DND-41 (cell line): Measurements from ENCODE around the gene RIMS1.

Experiments used
- EZH2 ChIP-seq: IDR thresholded peaks from 3 replicates; pipeline ENCODE4 v1.6.1; 2012; ENCODE audit warnings: borderline replicate concordance, low read depth, mild to moderate bottlenecking, moderate library complexity, low read length, inconsistent platforms; ENCODE audit not compliant: severe bottlenecking
- TF ChIP-seq, protein P1 (sequence below): IDR thresholded peaks from 2 replicates; pipeline ENCODE4 v1.5.1; 2012; ENCODE audit warnings: borderline replicate concordance, low read length, moderate library complexity, mild to moderate bottlenecking; ENCODE audit not compliant: poor library complexity, severe bottlenecking; ENCODE audit errors: extremely low read depth

DNA sequence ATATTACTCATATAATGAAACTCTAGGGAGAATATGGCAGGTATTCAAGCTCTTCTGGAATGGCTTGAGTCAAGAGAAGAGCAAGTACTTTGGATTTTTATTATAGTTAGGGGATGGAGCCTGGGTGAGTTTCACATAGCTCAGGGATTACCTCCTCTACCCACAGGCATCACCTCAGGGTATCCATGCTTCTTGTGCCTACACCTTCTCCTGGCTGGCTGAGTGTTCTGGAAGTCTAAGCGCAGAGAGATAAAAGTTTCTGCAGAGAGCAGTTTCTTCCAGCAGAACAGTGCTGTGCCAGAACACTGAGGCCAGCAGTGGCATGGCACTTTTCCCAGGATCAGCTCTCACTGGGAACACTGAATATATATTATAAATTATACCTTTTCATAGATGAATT, 535.8 kb downstream of the RIMS1 start:
- TF ChIP-seq, protein P1, sequence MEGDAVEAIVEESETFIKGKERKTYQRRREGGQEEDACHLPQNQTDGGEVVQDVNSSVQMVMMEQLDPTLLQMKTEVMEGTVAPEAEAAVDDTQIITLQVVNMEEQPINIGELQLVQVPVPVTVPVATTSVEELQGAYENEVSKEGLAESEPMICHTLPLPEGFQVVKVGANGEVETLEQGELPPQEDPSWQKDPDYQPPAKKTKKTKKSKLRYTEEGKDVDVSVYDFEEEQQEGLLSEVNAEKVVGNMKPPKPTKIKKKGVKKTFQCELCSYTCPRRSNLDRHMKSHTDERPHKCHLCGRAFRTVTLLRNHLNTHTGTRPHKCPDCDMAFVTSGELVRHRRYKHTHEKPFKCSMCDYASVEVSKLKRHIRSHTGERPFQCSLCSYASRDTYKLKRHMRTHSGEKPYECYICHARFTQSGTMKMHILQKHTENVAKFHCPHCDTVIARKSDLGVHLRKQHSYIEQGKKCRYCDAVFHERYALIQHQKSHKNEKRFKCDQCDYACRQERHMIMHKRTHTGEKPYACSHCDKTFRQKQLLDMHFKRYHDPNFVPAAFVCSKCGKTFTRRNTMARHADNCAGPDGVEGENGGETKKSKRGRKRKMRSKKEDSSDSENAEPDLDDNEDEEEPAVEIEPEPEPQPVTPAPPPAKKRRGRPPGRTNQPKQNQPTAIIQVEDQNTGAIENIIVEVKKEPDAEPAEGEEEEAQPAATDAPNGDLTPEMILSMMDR, result no peak
- no peak for TF ChIP-seq EZH2
